Cardiac muscle cell (in vitro differentiated cells and primary cell): ENCODE measurements around the gene ACTN1. TPM values are rescaled to one million over a fixed set of nuclear protein-coding genes. Genes with fewer than 3 reads are reported as not detected.

Source experiments
- DNase-seq, 2 donors: peaks; one replicate each; pipeline versions ENCODE4 v3.0.0 to v3.0.0-alpha.2; 2010 to 2017; ENCODE audit warnings: low read depth in 1 of 2, low spot score in 1 of 2
- H3K27ac ChIP-seq: fragments of 200-600 bp; sonication (generic); 2 replicates; pipeline ENCODE4 v1.5.1; 2016
- H3K27me3 ChIP-seq: fragments of 200-600 bp; sonication (generic); 2 replicates; pipeline ENCODE4 v1.6.0; 2016; ENCODE audit warnings: control low read depth
- H3K36me3 ChIP-seq: fragments of 200-600 bp; sonication (generic); 2 replicates; pipeline ENCODE4 v1.5.1; 2016; ENCODE audit warnings: control low read depth
- H3K4me1 ChIP-seq: fragments of 200-600 bp; sonication (generic); 2 replicates; pipeline ENCODE4 v1.8.1; 2017; ENCODE audit warnings: low read depth, mild to moderate bottlenecking, mixed run types
- H3K4me3 ChIP-seq: fragments of 200-600 bp; sonication (generic); 2 replicates; pipeline ENCODE4 v1.5.1; 2016; ENCODE audit warnings: mild to moderate bottlenecking
- H3K9me3 ChIP-seq: fragments of 200-600 bp; sonication (generic); 2 replicates; pipeline ENCODE4 v1.5.1; 2017; ENCODE audit warnings: low read depth, mild to moderate bottlenecking, control low read depth
- CTCF ChIP-seq: IDR thresholded peaks from 2 replicates; pipeline ENCODE4 v1.5.1; 2012; ENCODE audit warnings: low read depth, mild to moderate bottlenecking, low read length
- polyA plus RNA-seq: library from polyadenylated mRNA; unstranded; fragments of >200 nt; fragmentation: Nextera tagmentation; extraction: Ambion mirVana; gene quantifications from 2 replicates; pipeline ENCODE4 v1.2.1, GENCODE V29; 2016
- total RNA-seq: library from RNA; depleted of rRNA; stranded (reverse); fragments of >200 nt; gene quantifications from 2 replicates; pipeline ENCODE4 v1.2.3, GENCODE V29; 2016

The ACTN1 gene
- total and polyA plus RNA-seq, 2 experiments from 2014 or later = 167 to 202 TPM

- no peak overlapping the region for H3K27ac ChIP-seq
- no peak for TF ChIP-seq CTCF
- no peaks in the 10 kb centered on the region for H3K4me1 ChIP-seq
- DNase-seq = no peak
- no peaks in the 10 kb centered on the region for H3K36me3 ChIP-seq
- H3K4me3 ChIP-seq = no peak overlapping the region
- no peaks in the 10 kb centered on the region for H3K27me3 ChIP-seq
- H3K9me3 ChIP-seq = no peaks in the 10 kb centered on the region
Observed at GRCh38 chr14:68986225-68986624, 7.1 kb upstream of the ACTN1 start.

- no peak for TF ChIP-seq CTCF
- Histone ChIP-seq H3K27me3 (no peaks in the 10 kb centered on the region), H3K4me1 (no peaks in the 10 kb centered on the region), H3K36me3 (no peaks in the 10 kb centered on the region), H3K9me3 (no peaks in the 10 kb centered on the region), H3K4me3 (no peak overlapping the region), H3K27ac (no peak overlapping the region)
- DNase-seq = no peak
Observed at GRCh38 chr14:68984686-68985085, 5.6 kb upstream of the ACTN1 start.

DNA sequence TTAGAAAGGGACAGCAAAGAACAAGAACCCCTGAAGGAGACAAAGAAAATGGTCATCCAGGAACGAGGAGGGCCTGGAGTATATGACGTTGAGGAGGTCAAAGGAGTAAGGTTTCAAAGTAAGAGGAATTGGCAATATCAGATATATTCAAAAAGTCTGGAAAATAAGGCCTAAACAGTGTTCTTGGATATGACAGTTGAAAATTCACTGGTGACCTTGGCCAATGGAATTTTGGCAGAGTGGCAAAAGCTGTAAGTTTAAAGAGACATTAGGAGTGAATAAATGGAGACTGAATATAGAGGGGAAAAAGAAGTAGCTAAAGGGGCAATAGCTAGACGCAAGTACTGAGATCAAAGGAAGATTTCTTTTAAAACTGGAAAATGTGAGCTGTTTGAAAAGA, 4.1 kb upstream of the ACTN1 start:
- H3K27me3 ChIP-seq = no peaks in the 10 kb centered on the region
- no peaks in the 10 kb centered on the region for H3K4me1 ChIP-seq
- no peak overlapping the region for H3K4me3 ChIP-seq
- no peak for TF ChIP-seq CTCF
- no peaks in the 10 kb centered on the region for H3K9me3 ChIP-seq
- H3K36me3 ChIP-seq = no peaks in the 10 kb centered on the region
- H3K27ac ChIP-seq = no peak overlapping the region
- no peak for DNase-seq

DNA sequence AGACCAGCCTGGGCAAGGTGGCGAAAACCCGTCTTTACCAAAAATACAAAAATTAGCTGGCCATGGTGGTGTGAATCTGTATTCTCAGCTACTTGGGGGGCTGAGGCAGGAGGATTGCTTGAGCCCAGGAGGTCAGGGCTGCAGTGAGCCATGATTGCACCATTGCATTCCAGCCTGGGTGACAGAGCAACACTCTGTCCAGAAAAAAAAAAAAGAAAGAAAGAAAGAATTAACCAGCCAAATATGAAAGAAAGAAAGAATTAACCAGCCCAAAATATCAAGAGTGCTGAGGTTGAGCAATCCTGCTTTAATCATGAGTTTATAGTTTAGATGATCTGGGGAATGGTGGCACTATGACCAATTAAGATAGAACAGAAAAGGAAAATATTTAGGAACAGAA, 3.5 kb upstream of the ACTN1 start:
- DNase-seq = peak in 1 of 2 donors; percentile 57
- Histone ChIP-seq H3K9me3 (no peaks in the 10 kb centered on the region), H3K36me3 (no peaks in the 10 kb centered on the region), H3K4me1 (no peaks in the 10 kb centered on the region), H3K27ac (no peak overlapping the region), H3K4me3 (no peak overlapping the region), H3K27me3 (no peaks in the 10 kb centered on the region)
- no peak for TF ChIP-seq CTCF

DNA sequence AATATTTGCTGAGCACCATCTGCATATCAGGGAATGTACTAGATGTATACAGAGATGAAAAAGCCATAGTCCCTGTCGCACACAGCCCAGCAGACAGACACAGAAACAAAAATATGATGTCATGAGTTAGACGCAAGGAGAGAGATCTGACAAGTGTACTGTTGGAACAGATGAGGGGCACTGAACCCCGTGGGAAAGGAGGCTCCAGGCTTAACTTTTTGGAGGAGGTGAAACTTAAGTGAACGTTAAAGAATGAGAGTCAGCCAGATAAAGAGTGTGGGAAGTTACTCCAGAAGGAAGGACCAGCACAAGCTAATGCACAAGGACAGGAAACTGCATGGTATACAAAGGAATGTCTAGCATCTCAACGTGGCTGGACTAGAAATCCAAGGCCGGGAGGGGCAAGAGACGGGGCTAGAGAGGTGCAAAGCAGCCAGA, 2.5 kb upstream of the ACTN1 start:
- no peaks in the 10 kb centered on the region for H3K27me3 ChIP-seq
- peaks cover 8% of the 10 kb centered on the region for H3K4me1 ChIP-seq
- H3K27ac ChIP-seq = no peak overlapping the region
- no peak for TF ChIP-seq CTCF
- H3K9me3 ChIP-seq = no peaks in the 10 kb centered on the region
- no peak overlapping the region for H3K4me3 ChIP-seq
- H3K36me3 ChIP-seq = no peaks in the 10 kb centered on the region
- peak in 1 of 2 donors; percentile 85 for DNase-seq

DNA sequence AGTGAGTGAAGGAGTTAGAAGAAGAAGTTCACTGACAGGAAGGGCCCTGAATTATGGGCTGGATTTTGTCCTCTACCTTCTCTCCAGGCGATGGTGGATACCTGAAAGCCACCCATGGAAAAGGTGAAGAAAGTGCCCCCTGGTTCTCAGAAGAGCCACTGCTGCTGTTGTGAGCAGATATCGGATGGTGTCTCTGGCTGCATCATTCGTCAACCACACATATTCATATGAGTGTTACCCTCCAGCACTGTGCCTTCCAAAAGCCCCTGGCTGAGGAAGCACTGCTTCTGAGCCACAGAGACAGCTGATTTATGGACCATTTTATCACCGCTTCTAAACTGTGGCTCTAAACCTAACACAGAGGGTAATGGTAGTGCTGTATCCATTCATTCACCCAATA, 2.0 kb upstream of the ACTN1 start:
- H3K27ac ChIP-seq = no peak overlapping the region
- no peak for DNase-seq
- no peak for TF ChIP-seq CTCF
- H3K36me3 ChIP-seq = no peaks in the 10 kb centered on the region
- H3K4me3 ChIP-seq = no peak overlapping the region
- H3K9me3 ChIP-seq = no peaks in the 10 kb centered on the region
- H3K4me1 ChIP-seq = peaks cover 9% of the 10 kb centered on the region
- no peaks in the 10 kb centered on the region for H3K27me3 ChIP-seq
